ENCODE measurements around the gene OSBP2.

DNA sequence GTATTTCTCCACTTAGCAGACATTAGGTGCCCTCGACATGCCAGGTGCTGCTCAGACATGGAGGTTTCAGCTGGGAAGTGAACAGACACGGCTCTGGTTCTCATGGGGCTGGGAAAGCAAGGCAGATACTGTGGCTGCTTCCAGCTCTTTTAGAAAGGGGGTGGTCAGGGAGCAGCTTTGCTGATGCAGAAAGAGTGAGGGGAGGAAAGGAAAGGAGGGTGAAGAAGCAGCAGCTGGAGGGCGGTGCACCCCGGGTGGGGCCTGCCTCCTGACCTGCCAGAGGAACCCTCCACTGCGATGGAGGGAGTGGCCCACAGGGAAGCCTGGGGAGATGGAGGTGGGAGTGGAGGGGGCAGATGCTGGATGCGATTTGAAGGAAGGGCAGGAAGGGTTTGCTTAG, 197.1 kb downstream of the OSBP2 start:
- TF ChIP-seq POLR2A (IDR thresholded peaks at IDR 0.05), result no peak
- TF ChIP-seq, protein P1, sequence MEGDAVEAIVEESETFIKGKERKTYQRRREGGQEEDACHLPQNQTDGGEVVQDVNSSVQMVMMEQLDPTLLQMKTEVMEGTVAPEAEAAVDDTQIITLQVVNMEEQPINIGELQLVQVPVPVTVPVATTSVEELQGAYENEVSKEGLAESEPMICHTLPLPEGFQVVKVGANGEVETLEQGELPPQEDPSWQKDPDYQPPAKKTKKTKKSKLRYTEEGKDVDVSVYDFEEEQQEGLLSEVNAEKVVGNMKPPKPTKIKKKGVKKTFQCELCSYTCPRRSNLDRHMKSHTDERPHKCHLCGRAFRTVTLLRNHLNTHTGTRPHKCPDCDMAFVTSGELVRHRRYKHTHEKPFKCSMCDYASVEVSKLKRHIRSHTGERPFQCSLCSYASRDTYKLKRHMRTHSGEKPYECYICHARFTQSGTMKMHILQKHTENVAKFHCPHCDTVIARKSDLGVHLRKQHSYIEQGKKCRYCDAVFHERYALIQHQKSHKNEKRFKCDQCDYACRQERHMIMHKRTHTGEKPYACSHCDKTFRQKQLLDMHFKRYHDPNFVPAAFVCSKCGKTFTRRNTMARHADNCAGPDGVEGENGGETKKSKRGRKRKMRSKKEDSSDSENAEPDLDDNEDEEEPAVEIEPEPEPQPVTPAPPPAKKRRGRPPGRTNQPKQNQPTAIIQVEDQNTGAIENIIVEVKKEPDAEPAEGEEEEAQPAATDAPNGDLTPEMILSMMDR (IDR thresholded peaks at IDR 0.05), result no peak
